ENCODE data around the gene PRMT3. TPM values are rescaled to one million over a fixed set of nuclear protein-coding genes. Genes with fewer than 3 reads are reported as not detected.
A peak's percentile ranks its signal among the peaks of the same experiment; 100 is the strongest.

The PRMT3 gene
- total RNA-seq (25.5 TPM), polyA plus RNA-seq (9.4 TPM)

- WGBS = under 1% methylated on average over 96 of the region's 96 CpGs
- DNase-seq (ENCODE audit: extremely low spot score) = peak; percentile 72
- peak within 1 kb of the TSS; percentile 54 for H3K27ac ChIP-seq (ENCODE audit: low read depth)
- H3K4me3 ChIP-seq (ENCODE audit: low read depth, low read length) = peak within 1 kb of the TSS; percentile 70
- no peaks in the 10 kb centered on the region for H3K4me1 ChIP-seq (ENCODE audit: insufficient read depth)
- H3K36me3 ChIP-seq (ENCODE audit: insufficient read depth) = peaks cover 5% of the 10 kb centered on the region
These were observed at the start of gene PRMT3 for GRCh38 chr11:20387261-20388095. Gene PRMT3, plus strand, starts transcription at chr11:20387716. Its CDS starts 31 bp downstream, at chr11:20387747.

GRCh38 chr11:20342347-20343141 lies 45.0 kb upstream of the PRMT3 start:
- H3K27ac ChIP-seq (ENCODE audit: low read depth) = no peak overlapping the region
- no peaks in the 10 kb centered on the region for H3K4me1 ChIP-seq (ENCODE audit: insufficient read depth)
- H3K36me3 ChIP-seq (ENCODE audit: insufficient read depth) = no peaks in the 10 kb centered on the region
- 23% methylated on average over 26 of the region's 26 CpGs for WGBS
- no peak for DNase-seq (ENCODE audit: extremely low spot score)
- H3K4me3 ChIP-seq (ENCODE audit: low read depth, low read length) = no peak overlapping the region

- Histone ChIP-seq H3K4me3 (ENCODE audit: low read depth, low read length) (no peak overlapping the region), H3K36me3 (ENCODE audit: insufficient read depth) (no peaks in the 10 kb centered on the region), H3K27ac (ENCODE audit: low read depth) (no peak overlapping the region), H3K4me1 (ENCODE audit: insufficient read depth) (no peaks in the 10 kb centered on the region)
- DNase-seq (ENCODE audit: extremely low spot score) = no peak
- 77% methylated on average over 7 of the region's 7 CpGs for WGBS
These were observed 36.4 kb upstream of the PRMT3 start for GRCh38 chr11:20351136-20351535.

- Histone ChIP-seq H3K4me3 (ENCODE audit: low read depth, low read length) (no peak overlapping the region), H3K36me3 (ENCODE audit: insufficient read depth) (no peaks in the 10 kb centered on the region), H3K27ac (ENCODE audit: low read depth) (no peak overlapping the region), H3K4me1 (ENCODE audit: insufficient read depth) (no peaks in the 10 kb centered on the region)
- DNase-seq (ENCODE audit: extremely low spot score) = no peak
- WGBS = 52% methylated on average over 2 of the region's 2 CpGs
These were observed 35.7 kb upstream of the PRMT3 start for GRCh38 chr11:20351751-20352262.

- Histone ChIP-seq H3K36me3 (ENCODE audit: insufficient read depth) (no peaks in the 10 kb centered on the region), H3K4me3 (ENCODE audit: low read depth, low read length) (no peak overlapping the region), H3K4me1 (ENCODE audit: insufficient read depth) (no peaks in the 10 kb centered on the region), H3K27ac (ENCODE audit: low read depth) (no peak overlapping the region)
- WGBS = 7% methylated on average over 6 of the region's 6 CpGs
- DNase-seq (ENCODE audit: extremely low spot score) = no peak
These were observed 33.6 kb upstream of the PRMT3 start for GRCh38 chr11:20353829-20354434.

- Histone ChIP-seq H3K4me3 (ENCODE audit: low read depth, low read length) (no peak overlapping the region), H3K4me1 (ENCODE audit: insufficient read depth) (no peaks in the 10 kb centered on the region), H3K27ac (ENCODE audit: low read depth) (no peak overlapping the region), H3K36me3 (ENCODE audit: insufficient read depth) (no peaks in the 10 kb centered on the region)
- no peak for DNase-seq (ENCODE audit: extremely low spot score)
- 50% methylated on average over 12 of the region's 12 CpGs for WGBS
These were observed 32.0 kb upstream of the PRMT3 start for GRCh38 chr11:20355221-20356219.

- WGBS = 25% methylated on average over 1 of the region's 1 CpG
- H3K4me1 ChIP-seq (ENCODE audit: insufficient read depth) = no peaks in the 10 kb centered on the region
These were observed 30.4 kb upstream of the PRMT3 start for GRCh38 chr11:20357150-20357549.

GRCh38 chr11:20360650-20361049 lies 26.9 kb upstream of the PRMT3 start:
- no peaks in the 10 kb centered on the region for H3K36me3 ChIP-seq (ENCODE audit: insufficient read depth)
- 68% methylated on average over 7 of the region's 7 CpGs for WGBS
- no peak for DNase-seq (ENCODE audit: extremely low spot score)
- no peak overlapping the region for H3K4me3 ChIP-seq (ENCODE audit: low read depth, low read length)
- no peaks in the 10 kb centered on the region for H3K4me1 ChIP-seq (ENCODE audit: insufficient read depth)
- no peak overlapping the region for H3K27ac ChIP-seq (ENCODE audit: low read depth)

More at GRCh38 chr11:20357150-20357549, 30.4 kb upstream of the PRMT3 start:
- Histone ChIP-seq H3K36me3 (ENCODE audit: insufficient read depth) (no peaks in the 10 kb centered on the region), H3K4me3 (ENCODE audit: low read depth, low read length) (no peak overlapping the region), H3K27ac (ENCODE audit: low read depth) (no peak overlapping the region)
- DNase-seq (ENCODE audit: extremely low spot score) = no peak

- no peak for DNase-seq (ENCODE audit: extremely low spot score)
- WGBS = 0% methylated on average over 1 of the region's 1 CpG
- Histone ChIP-seq H3K4me3 (ENCODE audit: low read depth, low read length) (no peak overlapping the region), H3K36me3 (ENCODE audit: insufficient read depth) (no peaks in the 10 kb centered on the region), H3K27ac (ENCODE audit: low read depth) (no peak overlapping the region), H3K4me1 (ENCODE audit: insufficient read depth) (no peaks in the 10 kb centered on the region)
These were observed 25.0 kb upstream of the PRMT3 start for GRCh38 chr11:20362481-20362880.

GRCh38 chr11:20363149-20363499 lies 24.4 kb upstream of the PRMT3 start:
- 63% methylated on average over 2 of the region's 2 CpGs for WGBS
- no peak for DNase-seq (ENCODE audit: extremely low spot score)
- Histone ChIP-seq H3K27ac (ENCODE audit: low read depth) (no peak overlapping the region), H3K36me3 (ENCODE audit: insufficient read depth) (no peaks in the 10 kb centered on the region), H3K4me3 (ENCODE audit: low read depth, low read length) (peak overlapping the region; percentile 87), H3K4me1 (ENCODE audit: insufficient read depth) (no peaks in the 10 kb centered on the region)

- Histone ChIP-seq H3K4me3 (ENCODE audit: low read depth, low read length) (peak within 1 kb of the TSS; percentile 87), H3K4me1 (ENCODE audit: insufficient read depth) (no peaks in the 10 kb centered on the region), H3K36me3 (ENCODE audit: insufficient read depth) (no peaks in the 10 kb centered on the region), H3K27ac (ENCODE audit: low read depth) (peak within 1 kb of the TSS; percentile 86)
- DNase-seq (ENCODE audit: extremely low spot score) = no peak
- 2% methylated on average over 68 of the region's 68 CpGs for WGBS
These were observed 23.8 kb upstream of the PRMT3 start, which contains the start of gene HTATIP2 for GRCh38 chr11:20363500-20364340. Gene HTATIP2, plus strand, starts transcription at chr11:20363714. Its CDS starts 524 bp downstream, at chr11:20364238.

- Histone ChIP-seq H3K27ac (ENCODE audit: low read depth) (no peak overlapping the region), H3K36me3 (ENCODE audit: insufficient read depth) (no peaks in the 10 kb centered on the region), H3K4me3 (ENCODE audit: low read depth, low read length) (peak overlapping the region; percentile 87), H3K4me1 (ENCODE audit: insufficient read depth) (no peaks in the 10 kb centered on the region)
- 30% methylated on average over 6 of the region's 6 CpGs for WGBS
- no peak for DNase-seq (ENCODE audit: extremely low spot score)
These were observed 23.1 kb upstream of the PRMT3 start for GRCh38 chr11:20364341-20364792.

Measured in urinary bladder (tissue), 4 donors.